ENCODE data around the gene EMX2.

Gene EMX2

DNA sequence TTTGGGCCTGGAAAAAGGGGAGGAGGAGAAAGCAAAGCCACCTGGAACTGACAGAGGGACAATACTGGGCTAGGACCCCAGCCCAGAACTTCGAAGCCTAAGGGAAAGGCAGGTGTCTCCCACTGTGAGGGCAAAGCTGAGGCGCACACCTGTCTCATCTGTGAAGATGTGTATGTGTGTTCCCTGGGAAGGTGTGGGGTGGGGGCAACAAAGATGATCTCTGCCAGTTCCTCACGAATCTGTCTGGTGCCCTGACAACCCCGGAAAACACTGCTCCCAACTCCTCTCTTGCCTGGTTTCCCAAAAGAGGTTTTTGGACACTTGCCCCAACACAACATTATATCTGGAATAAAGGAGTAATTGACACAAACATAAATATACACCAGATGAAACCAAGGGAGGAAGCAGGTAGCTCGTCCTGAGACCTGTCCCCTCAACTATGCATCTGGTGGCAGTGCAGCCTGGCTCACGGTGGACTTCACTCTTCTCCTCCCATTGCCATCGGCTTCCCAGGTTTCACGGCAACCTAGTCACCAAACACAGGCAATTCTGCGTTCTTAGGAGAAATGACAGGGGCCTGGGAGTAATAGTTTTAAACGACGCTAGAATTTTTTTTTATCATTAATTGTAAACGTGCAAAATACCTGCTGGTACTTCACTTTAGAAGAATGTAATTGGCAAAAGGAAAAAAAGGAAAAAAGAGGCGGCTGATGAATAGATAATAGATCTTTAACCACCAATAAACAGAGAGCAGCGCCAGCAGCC lies 1.7 kb upstream of the EMX2 start:
- peak overlapping the region; percentile 17 for H3K4me3 ChIP-seq (replicated peaks; ENCODE audit: low read depth, low read length)
- DNase-seq (ENCODE audit: low read depth), result no peak
- TF ChIP-seq, protein P1, sequence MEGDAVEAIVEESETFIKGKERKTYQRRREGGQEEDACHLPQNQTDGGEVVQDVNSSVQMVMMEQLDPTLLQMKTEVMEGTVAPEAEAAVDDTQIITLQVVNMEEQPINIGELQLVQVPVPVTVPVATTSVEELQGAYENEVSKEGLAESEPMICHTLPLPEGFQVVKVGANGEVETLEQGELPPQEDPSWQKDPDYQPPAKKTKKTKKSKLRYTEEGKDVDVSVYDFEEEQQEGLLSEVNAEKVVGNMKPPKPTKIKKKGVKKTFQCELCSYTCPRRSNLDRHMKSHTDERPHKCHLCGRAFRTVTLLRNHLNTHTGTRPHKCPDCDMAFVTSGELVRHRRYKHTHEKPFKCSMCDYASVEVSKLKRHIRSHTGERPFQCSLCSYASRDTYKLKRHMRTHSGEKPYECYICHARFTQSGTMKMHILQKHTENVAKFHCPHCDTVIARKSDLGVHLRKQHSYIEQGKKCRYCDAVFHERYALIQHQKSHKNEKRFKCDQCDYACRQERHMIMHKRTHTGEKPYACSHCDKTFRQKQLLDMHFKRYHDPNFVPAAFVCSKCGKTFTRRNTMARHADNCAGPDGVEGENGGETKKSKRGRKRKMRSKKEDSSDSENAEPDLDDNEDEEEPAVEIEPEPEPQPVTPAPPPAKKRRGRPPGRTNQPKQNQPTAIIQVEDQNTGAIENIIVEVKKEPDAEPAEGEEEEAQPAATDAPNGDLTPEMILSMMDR (IDR thresholded peaks at IDR 0.05; ENCODE audit: low read length, missing control alignments), result no peak

DNA sequence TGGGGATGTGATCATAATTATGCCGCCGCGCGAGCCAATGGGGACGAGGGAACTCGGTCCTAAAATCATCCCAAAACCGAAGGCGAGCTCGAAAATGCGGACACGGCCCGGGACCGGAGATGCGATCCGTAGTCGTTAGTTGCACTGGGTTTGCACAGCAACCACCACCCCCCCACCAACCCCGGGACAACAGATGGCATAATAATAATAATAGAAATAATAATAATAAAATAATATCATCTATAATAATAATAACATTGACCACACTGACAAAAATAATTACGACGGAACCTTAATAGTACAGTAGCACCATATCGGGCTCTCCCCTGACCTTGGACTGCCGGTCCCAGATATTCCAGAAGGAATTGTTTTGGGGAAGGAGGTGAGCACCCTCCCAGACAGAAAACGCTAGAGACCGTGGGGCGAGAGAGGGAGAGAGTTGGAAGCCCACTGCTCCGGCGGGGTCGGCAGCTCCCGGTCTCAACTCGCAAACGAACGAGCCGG lies 1.1 kb upstream of the EMX2 start:
- DNase-seq (ENCODE audit: low read depth), result peak; percentile 70
- TF ChIP-seq, protein P1 (IDR thresholded peaks at IDR 0.05; ENCODE audit: low read length, missing control alignments), result no peak
- peak overlapping the region; percentile 55 for H3K4me3 ChIP-seq (replicated peaks; ENCODE audit: low read depth, low read length)

DNA sequence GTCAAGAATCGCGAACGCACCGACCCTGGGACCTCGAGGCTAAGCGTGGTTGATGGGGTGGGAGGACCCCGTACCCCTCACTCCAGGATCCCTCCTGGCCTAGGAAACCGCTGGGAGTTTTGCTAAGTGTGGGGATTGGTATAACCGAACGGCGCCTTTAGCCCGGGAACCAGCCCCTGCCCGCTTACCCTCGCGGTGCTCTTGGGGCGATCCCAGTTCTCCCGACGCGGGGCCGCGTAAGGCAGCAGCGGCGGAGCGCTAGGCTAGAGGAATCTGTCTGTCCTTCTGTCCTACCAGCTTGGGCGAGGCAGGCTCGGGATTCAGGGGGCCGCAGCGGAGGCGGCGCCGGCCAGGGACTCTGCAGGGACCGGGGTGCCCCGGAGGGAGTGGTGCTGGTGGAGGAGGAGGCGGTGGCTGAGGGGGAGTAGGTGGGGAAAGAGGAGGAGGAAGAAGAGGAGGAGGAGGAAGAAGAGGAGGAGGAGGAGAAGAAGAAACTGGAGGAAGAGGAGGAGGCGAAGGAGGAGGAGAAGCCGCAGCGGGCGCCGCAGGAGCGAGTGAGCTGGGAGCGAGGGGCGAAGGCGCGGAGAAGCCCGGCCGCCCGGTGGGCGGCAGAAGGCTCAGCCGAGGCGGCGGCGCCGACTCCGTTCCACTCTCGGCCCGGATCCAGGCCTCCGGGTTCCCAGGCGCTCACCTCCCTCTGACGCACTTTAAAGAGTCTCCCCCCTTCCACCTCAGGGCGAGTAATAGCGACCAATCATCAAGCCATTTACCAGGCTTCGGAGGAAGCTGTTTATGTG lies 439 bp upstream of the EMX2 start:
- peak; percentile 81 for DNase-seq (ENCODE audit: low read depth)
- peak overlapping the region; percentile 55 for H3K4me3 ChIP-seq (replicated peaks; ENCODE audit: low read depth, low read length)
- TF ChIP-seq, protein P1 (IDR thresholded peaks at IDR 0.05; ENCODE audit: low read length, missing control alignments), result no peak

DNA sequence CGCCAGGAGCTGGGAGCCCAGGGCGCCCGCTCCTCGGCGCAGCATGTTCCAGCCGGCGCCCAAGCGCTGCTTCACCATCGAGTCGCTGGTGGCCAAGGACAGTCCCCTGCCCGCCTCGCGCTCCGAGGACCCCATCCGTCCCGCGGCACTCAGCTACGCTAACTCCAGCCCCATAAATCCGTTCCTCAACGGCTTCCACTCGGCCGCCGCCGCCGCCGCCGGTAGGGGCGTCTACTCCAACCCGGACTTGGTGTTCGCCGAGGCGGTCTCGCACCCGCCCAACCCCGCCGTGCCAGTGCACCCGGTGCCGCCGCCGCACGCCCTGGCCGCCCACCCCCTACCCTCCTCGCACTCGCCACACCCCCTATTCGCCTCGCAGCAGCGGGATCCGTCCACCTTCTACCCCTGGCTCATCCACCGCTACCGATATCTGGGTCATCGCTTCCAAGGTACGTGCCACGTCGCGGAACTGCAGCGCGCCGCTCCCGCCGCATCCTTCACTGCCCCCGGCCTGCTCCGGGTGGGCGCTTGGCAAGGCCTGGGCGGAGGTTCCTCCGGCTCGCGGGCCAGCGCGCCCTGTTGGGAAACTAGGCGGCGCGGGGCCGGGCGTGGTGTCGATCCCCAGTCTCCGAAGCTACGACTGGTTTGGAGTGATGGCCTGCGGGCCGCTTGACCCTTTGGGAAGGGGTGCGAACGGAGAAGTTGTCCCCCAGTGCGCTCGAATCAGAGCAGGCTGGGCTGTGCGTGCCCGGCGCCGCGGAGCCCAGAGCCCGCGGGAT lies 868 bp downstream of the EMX2 start:
- DNase-seq (ENCODE audit: low read depth), result no peak
- TF ChIP-seq, protein P1 (IDR thresholded peaks at IDR 0.05; ENCODE audit: low read length, missing control alignments), result no peak
- peak overlapping the region; percentile 55 for H3K4me3 ChIP-seq (replicated peaks; ENCODE audit: low read depth, low read length)

DNA sequence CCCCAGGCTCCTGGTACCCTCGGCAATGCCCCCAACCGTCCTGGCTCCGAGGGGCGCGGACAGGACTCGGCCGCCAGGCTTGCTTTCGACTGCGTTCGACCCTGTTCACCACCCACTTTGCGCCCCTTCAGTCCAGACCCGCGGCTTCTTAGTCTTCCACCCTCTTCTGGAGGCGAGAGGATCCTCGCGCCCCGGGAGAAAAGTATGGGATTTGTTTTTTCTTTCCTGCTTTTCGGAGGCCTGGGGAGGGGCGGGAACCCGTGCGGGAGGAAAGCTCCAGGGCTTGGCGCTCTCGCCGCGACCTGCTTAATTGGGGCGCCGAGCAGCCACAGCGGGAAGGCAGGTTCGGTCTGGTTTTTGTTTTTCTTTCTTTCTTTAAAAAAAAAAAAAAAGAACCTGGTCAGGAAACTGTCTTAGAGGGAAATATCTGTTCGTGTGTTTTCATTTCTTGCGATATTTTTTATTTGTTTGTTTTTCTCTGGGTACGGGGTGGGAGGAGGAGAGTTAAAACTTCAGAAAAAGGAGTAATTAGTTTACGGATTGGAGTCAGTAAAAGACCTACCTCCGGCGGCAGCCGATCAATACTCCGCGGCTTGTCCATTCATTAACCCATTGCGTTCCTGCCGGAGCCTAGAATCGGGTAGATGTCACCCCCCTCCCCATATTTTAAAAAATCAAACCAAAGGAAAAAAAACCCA lies 1.6 kb downstream of the EMX2 start:
- TF ChIP-seq, protein P1 (IDR thresholded peaks at IDR 0.05; ENCODE audit: low read length, missing control alignments), result no peak
- peak overlapping the region; percentile 55 for H3K4me3 ChIP-seq (replicated peaks; ENCODE audit: low read depth, low read length)
- no peak for DNase-seq (ENCODE audit: low read depth)

DNA sequence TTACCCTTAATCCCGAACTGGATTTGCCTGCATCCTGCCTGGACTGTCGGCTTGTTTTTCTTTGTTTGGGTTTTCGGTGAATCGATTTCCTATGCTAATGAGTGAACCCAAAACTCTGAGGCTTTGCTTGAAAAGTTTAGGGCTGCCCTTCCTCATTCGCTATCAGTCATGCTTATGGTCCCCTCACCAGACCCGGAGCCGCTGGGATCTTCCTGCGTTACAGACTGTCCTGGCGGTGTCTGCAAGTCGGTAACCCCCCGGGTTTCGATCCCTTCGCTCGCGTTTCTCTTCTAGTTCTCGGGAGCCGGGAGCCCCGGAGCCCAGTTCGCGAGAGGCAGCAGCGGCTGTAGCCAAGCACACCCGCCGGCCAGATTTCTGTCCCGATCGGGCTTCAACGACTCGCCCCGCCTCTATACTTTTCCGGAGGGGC lies 2.2 kb downstream of the EMX2 start:
- TF ChIP-seq, protein P1 (IDR thresholded peaks at IDR 0.05; ENCODE audit: low read length, missing control alignments), result no peak
- DNase-seq (ENCODE audit: low read depth), result no peak
- peak overlapping the region; percentile 55 for H3K4me3 ChIP-seq (replicated peaks; ENCODE audit: low read depth, low read length)

Data from fibroblast of pulmonary artery (primary cell).